ENCODE data around the gene TMEM242. TPM values are rescaled to one million over a fixed set of nuclear protein-coding genes. Genes with fewer than 3 reads are reported as not detected.

TMEM242 gene
- polyA plus RNA-seq, 1 of the 3 experiments (the other 2 are of a cell fraction): 7.4 TPM

- H3K27me3 ChIP-seq (ENCODE audit: insufficient read depth): no peaks in the 10 kb centered on the region
- peaks cover 0 to 4% of the 10 kb centered on the region in 2 experiments for H3K36me3 ChIP-seq (replicated peaks in 1 of 2; ENCODE audit: control insufficient read depth in 1 of 2, insufficient read depth in 2 of 2, low read length in 1 of 2)
- no peaks in the 10 kb centered on the region for H3K9me2 ChIP-seq
- H3K4me1 ChIP-seq (ENCODE audit: control insufficient read depth in 1 of 2, insufficient read depth in 2 of 2, low read depth in 1 of 2, low read length in 1 of 2): no peaks in the 10 kb centered on the region; a peak in 1 of 4 replicates
- POLR2A ChIA-PET: no interaction called here
- CTCF ChIA-PET: interaction anchor here (1.3 to 7.5 kb wide), 3 partner anchors 9 to 100 kb away, joined by 3 to 43 read pairs (median 4); no protein-coding TSS in a partner anchor
- no peak overlapping the region for H3K4me2 ChIP-seq
- no peak for TF ChIP-seq RXRA (IDR thresholded peaks at IDR 0.05; ENCODE audit: borderline replicate concordance, low read depth)
- TF ChIP-seq FOXM1 (IDR thresholded peaks at IDR 0.05; ENCODE audit: low read depth): no peak
- TF ChIP-seq FOXJ3 (CRISPR knock-in tag; IDR thresholded peaks at IDR 0.05): no peak
- no peak for TF ChIP-seq EP300 (IDR thresholded peaks at IDR 0.05; ENCODE audit: borderline replicate concordance in 1 of 2, low read depth in 1 of 2, low read length in 1 of 2)
- no peak for TF ChIP-seq SIN3A (IDR thresholded peaks at IDR 0.05; ENCODE audit: borderline replicate concordance, low read depth, low read length)
- no peak for TF ChIP-seq REST (IDR thresholded peaks at IDR 0.05; ENCODE audit: low read depth, low read length)
- TF ChIP-seq SMC3 (IDR thresholded peaks at IDR 0.05; ENCODE audit: low read depth, low read length): no peak
- no peak for TF ChIP-seq RAD21 (IDR thresholded peaks at IDR 0.05; ENCODE audit: low read length)
- TF ChIP-seq NRF1 (IDR thresholded peaks at IDR 0.05; ENCODE audit: low read depth, low read length): no peak
- no peak for TF ChIP-seq MXI1 (IDR thresholded peaks at IDR 0.05; ENCODE audit: low read depth, low read length)
- no peak for TF ChIP-seq NFIC (IDR thresholded peaks at IDR 0.05; ENCODE audit: borderline replicate concordance)
- no peak for TF ChIP-seq YY1 (IDR thresholded peaks at IDR 0.05; ENCODE audit: low read depth)
- TF ChIP-seq GABPA (IDR thresholded peaks at IDR 0.05; ENCODE audit: low read depth): no peak
- TF ChIP-seq USF2 (IDR thresholded peaks at IDR 0.05; ENCODE audit: borderline replicate concordance, low read depth, low read length): no peak
- TF ChIP-seq FOSL2 (IDR thresholded peaks at IDR 0.05; ENCODE audit: borderline replicate concordance, low read depth): no peak
- TF ChIP-seq GATA2 (CRISPR knock-in tag; IDR thresholded peaks at IDR 0.05): no peak
- H2AFZ ChIP-seq (ENCODE audit: low read depth): no peak overlapping the region
- H3K4me3 ChIP-seq (ENCODE audit: low read depth in 2 of 2, low read length in 1 of 2): no peak overlapping the region
- no peaks in the 10 kb centered on the region for H3K9me3 ChIP-seq
- no peaks in the 10 kb centered on the region for H4K20me1 ChIP-seq (ENCODE audit: insufficient read depth)
- no peak for DNase-seq
- 88% methylated on average over 6 of the region's 13 CpGs for WGBS (ENCODE audit: low lambda C conversion rate)
- H3K9ac ChIP-seq: no peak overlapping the region
- no peaks in the 10 kb centered on the region for H3K79me2 ChIP-seq (ENCODE audit: insufficient read depth)
- H3K27ac ChIP-seq (ENCODE audit: low read depth in 2 of 2, low read length in 1 of 2): no peak overlapping the region
- no peaks in the 10 kb centered on the region for H3F3A ChIP-seq (replicated peaks; ENCODE audit: insufficient read depth)
Observed at GRCh38 chr6:157283900-157284737, 39.2 kb downstream of the TMEM242 start.
